Measurements from ENCODE around the gene MUC6.

MUC6 gene

GRCh38 chr11:971731-972365 is 64.7 kb downstream of the MUC6 start:
- H3K4me3 ChIP-seq (ENCODE audit: low read length), result no peak overlapping the region
- TF ChIP-seq, protein P1, sequence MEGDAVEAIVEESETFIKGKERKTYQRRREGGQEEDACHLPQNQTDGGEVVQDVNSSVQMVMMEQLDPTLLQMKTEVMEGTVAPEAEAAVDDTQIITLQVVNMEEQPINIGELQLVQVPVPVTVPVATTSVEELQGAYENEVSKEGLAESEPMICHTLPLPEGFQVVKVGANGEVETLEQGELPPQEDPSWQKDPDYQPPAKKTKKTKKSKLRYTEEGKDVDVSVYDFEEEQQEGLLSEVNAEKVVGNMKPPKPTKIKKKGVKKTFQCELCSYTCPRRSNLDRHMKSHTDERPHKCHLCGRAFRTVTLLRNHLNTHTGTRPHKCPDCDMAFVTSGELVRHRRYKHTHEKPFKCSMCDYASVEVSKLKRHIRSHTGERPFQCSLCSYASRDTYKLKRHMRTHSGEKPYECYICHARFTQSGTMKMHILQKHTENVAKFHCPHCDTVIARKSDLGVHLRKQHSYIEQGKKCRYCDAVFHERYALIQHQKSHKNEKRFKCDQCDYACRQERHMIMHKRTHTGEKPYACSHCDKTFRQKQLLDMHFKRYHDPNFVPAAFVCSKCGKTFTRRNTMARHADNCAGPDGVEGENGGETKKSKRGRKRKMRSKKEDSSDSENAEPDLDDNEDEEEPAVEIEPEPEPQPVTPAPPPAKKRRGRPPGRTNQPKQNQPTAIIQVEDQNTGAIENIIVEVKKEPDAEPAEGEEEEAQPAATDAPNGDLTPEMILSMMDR (IDR thresholded peaks at IDR 0.05; ENCODE audit: insufficient read depth, low read depth, low read length, missing control alignments), result no peak

DNA sequence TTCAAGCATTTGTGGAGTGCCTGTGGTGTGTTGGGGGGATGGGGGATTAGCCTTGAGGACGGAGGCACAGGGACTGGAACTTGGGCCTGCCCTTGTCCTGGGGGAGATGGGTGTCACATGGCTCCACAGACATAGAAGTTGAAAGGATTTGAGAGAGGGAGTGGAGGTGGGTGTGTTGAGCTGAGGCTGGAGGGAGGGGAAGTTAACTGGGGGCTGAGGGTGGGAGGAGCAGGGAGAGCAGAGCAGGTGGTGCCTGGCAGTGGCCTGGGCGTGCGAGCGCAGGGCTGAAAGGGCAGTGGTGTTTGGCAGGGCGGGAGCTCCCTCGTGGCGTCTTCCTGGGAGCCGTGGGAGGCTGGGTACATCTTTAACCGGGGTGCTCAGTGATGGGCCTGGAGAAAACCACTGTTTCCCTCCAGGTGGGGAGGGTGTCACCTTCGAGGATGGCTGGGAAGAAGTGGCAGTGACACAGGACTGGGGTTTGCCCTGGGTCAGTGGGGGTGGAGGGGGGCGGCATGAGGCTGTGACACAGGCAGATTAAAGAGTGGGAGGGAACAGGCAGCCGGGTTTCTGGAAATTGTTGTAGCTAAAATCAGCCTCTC is 65.3 kb downstream of the MUC6 start:
- no peak overlapping the region for H3K4me3 ChIP-seq (ENCODE audit: low read length)
- DNase-seq (ENCODE audit: low read depth), result no peak
- TF ChIP-seq, protein P1 (IDR thresholded peaks at IDR 0.05; ENCODE audit: insufficient read depth, low read depth, low read length, missing control alignments), result no peak

More at GRCh38 chr11:971731-972365, 64.7 kb downstream of the MUC6 start:
- no peak for DNase-seq (ENCODE audit: low read depth)

- no peak overlapping the region for H3K4me3 ChIP-seq (ENCODE audit: low read length)
- DNase-seq (ENCODE audit: low read depth), result no peak
- TF ChIP-seq, protein P1 (IDR thresholded peaks at IDR 0.05; ENCODE audit: insufficient read depth, low read depth, low read length, missing control alignments), result no peak
These were observed 66.1 kb downstream of the MUC6 start for GRCh38 chr11:970319-970871.

- no peak overlapping the region for H3K4me3 ChIP-seq (ENCODE audit: low read length)
- TF ChIP-seq, protein P1 (IDR thresholded peaks at IDR 0.05; ENCODE audit: insufficient read depth, low read depth, low read length, missing control alignments), result no peak
- DNase-seq (ENCODE audit: low read depth), result no peak
These were observed 66.8 kb downstream of the MUC6 start for GRCh38 chr11:969651-970205.

DNA sequence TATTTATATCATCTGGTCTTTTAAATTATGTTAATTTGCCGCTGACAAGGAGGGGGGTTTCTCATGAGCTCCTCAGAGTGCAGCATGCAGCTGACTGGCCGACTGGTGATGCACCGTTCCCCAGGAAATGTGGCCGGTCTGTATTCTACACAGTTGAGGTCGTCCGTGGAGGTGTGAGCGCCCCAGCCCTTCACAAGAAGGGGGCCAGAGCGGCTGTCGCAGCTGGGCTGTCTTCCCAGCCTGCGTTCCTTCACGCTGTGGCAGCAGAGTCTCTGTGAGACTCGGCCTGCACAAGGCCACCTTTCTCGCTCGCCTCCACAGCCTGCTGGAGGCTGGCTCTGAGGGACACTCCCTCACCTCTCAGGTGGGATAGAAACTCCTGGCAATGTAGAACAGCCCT is 67.7 kb downstream of the MUC6 start:
- H3K4me3 ChIP-seq (ENCODE audit: low read length), result no peak overlapping the region
- TF ChIP-seq, protein P1 (IDR thresholded peaks at IDR 0.05; ENCODE audit: insufficient read depth, low read depth, low read length, missing control alignments), result no peak
- DNase-seq (ENCODE audit: low read depth), result no peak

DNA sequence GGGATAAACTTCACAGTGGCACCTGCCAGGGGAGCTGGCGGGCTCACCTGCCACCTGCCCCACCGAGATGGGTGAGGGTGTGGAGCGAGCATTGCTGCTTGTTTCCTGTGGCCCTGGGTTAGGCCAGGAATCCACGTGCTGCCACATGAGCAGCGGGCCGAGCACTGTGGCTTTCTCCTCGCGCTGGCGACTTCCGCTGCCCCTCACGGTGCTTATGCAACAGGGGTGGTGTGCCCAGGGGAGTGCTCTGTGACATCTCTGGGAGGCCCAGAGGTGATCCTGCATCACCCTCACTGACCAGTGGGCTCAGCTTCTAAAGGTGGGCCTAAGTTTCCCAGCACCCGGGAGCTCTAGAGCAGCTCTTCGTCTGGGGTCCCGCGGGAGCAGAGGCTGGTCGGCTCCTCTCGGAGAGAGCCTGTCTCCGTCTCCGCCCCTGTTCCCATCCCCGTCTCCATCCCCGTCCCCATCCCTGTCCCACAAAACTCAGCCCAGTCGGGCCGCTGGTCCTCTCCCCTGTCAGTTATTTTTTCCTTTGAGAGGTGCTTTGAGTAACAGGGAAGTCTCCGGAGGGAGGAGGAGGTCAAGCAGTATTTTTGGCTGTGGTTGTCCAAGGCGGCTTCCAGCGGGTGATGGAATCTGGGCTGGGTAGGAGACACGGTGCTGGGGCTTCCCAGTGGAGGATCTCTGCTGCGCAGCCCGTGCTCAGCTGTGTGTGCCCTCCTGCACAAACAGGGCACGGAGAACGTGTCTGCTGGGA is 68.3 kb downstream of the MUC6 start:
- no peak for DNase-seq (ENCODE audit: low read depth)
- TF ChIP-seq, protein P1 (IDR thresholded peaks at IDR 0.05; ENCODE audit: insufficient read depth, low read depth, low read length, missing control alignments), result no peak
- H3K4me3 ChIP-seq (ENCODE audit: low read length), result no peak overlapping the region

Data from epithelial cell of esophagus (primary cell).